Neural cell (in vitro differentiated cells): ENCODE results near the gene UACA. TPM values are rescaled to one million over a fixed set of nuclear protein-coding genes. Genes with fewer than 3 reads are reported as not detected.
A peak's percentile ranks its signal among the peaks of the same experiment; 100 is the strongest.

ENCODE experiments used
- H2AFZ ChIP-seq: fragments of 200-600, 300-800 bp; sonication (generic), shearing (Covaris generic); 2 replicates; pipeline ENCODE4 v1.6.0; 2014; ENCODE audit warnings: low read depth, mild to moderate bottlenecking, antibody characterized with exemption, low read length, moderate library complexity
- H3F3A ChIP-seq: fragments of 200-600 bp; shearing (Covaris generic); 2 replicates; pipeline ENCODE4 v1.6.1; 2016; ENCODE audit warnings: mild to moderate bottlenecking, moderate library complexity, mixed read lengths, antibody characterized with exemption, low read length; ENCODE audit not compliant: insufficient read depth, poor library complexity, severe bottlenecking
- H3K27ac ChIP-seq: fragments of 200-600, 300-800 bp; sonication (generic), shearing (Covaris generic); 2 replicates; pipeline ENCODE4 v1.5.1; 2014; ENCODE audit warnings: mild to moderate bottlenecking, low read length, moderate library complexity
- H3K27me3 ChIP-seq: fragments of 300-800, 200-600 bp; sonication (generic), shearing (Covaris generic); 2 replicates; pipeline ENCODE4 v1.6.0; 2014; ENCODE audit warnings: mild to moderate bottlenecking, low read depth, low read length, moderate library complexity; ENCODE audit not compliant: insufficient read depth
- H3K36me3 ChIP-seq: fragments of 300-800, 200-600 bp; sonication (generic), shearing (Covaris generic); 2 replicates; pipeline ENCODE4 v1.5.1; 2014; ENCODE audit warnings: mild to moderate bottlenecking, antibody characterized with exemption, low read length, moderate library complexity; ENCODE audit not compliant: insufficient read depth
- H3K4me2 ChIP-seq: fragments of 300-800, 200-600 bp; sonication (generic), shearing (Covaris generic); 2 replicates; pipeline ENCODE4 v1.6.0; 2014; ENCODE audit warnings: mild to moderate bottlenecking, low read length
- H3K4me3 ChIP-seq: fragments of 300-800, 200-600 bp; sonication (generic), shearing (Covaris generic); 2 replicates; pipeline ENCODE4 v1.5.1; 2014; ENCODE audit warnings: mild to moderate bottlenecking, low read length, moderate library complexity
- H3K79me2 ChIP-seq: fragments of 200-600 bp; shearing (Covaris generic); replicated peaks from 2 replicates; pipeline ENCODE4 v1.6.0; 2014; ENCODE audit warnings: mild to moderate bottlenecking, low read length, moderate library complexity; ENCODE audit not compliant: insufficient read depth
- H3K9ac ChIP-seq: fragments of 300-800, 200-600 bp; sonication (generic), shearing (Covaris generic); 2 replicates; pipeline ENCODE4 v1.6.1; 2016; ENCODE audit warnings: mild to moderate bottlenecking, low read length, mixed read lengths
- H3K9me2 ChIP-seq: fragments of 200-600 bp; shearing (Covaris generic); 2 replicates; pipeline ENCODE4 v1.6.1; 2016; ENCODE audit warnings: mild to moderate bottlenecking, low read length, mixed read lengths; ENCODE audit not compliant: insufficient read depth
- H3K9me3 ChIP-seq: fragments of 200-600, 300-800 bp; sonication (generic), shearing (Covaris generic); 2 replicates; pipeline ENCODE4 v1.6.1; 2016; ENCODE audit warnings: mild to moderate bottlenecking, mixed run types, low read length, moderate library complexity, mixed read lengths
- H4K20me1 ChIP-seq: fragments of 200-600 bp; shearing (Covaris generic); 2 replicates; pipeline ENCODE4 v1.6.1; 2016; ENCODE audit warnings: mild to moderate bottlenecking, mixed run types; ENCODE audit not compliant: insufficient read depth
- CTCF ChIP-seq: fragments of 450-650 bp; IDR thresholded peaks from 2 replicates; pipeline ENCODE4 v1.5.1; 2014; ENCODE audit warnings: antibody characterized with exemption, mild to moderate bottlenecking, moderate library complexity; ENCODE audit not compliant: poor library complexity, severe bottlenecking
- EP300 ChIP-seq: fragments of 450-650 bp; conservative IDR thresholded peaks from 2 replicates; pipeline ENCODE4 v1.6.1; 2014; ENCODE audit warnings: antibody characterized with exemption, mild to moderate bottlenecking, moderate library complexity; ENCODE audit not compliant: poor library complexity, severe bottlenecking
- EZH2 ChIP-seq: fragments of 200-600, 300-800 bp; shearing (Covaris generic), sonication (generic); IDR thresholded peaks from 2 replicates; pipeline ENCODE4 v1.6.1; 2014; ENCODE audit warnings: antibody characterized with exemption, low read length, borderline replicate concordance, mild to moderate bottlenecking; ENCODE audit not compliant: insufficient read depth, poor library complexity, severe bottlenecking
- MXI1 ChIP-seq: fragments of 450-650 bp; conservative IDR thresholded peaks from 2 replicates; pipeline ENCODE4 v1.6.1; 2014; ENCODE audit warnings: antibody characterized with exemption, mild to moderate bottlenecking; ENCODE audit not compliant: poor library complexity, severe bottlenecking
- POLR2AphosphoS5 ChIP-seq: IDR thresholded peaks from 2 replicates; pipeline ENCODE4 v1.6.1; 2012
- RAD21 ChIP-seq: fragments of 450-650 bp; conservative IDR thresholded peaks from 2 replicates; pipeline ENCODE4 v1.6.1; 2014; ENCODE audit warnings: antibody characterized with exemption, mild to moderate bottlenecking, moderate library complexity
- REST ChIP-seq: IDR thresholded peaks from 2 replicates; pipeline ENCODE4 v1.6.1; 2012; ENCODE audit warnings: borderline replicate concordance
- SMC3 ChIP-seq: fragments of 450-650 bp; conservative IDR thresholded peaks from 2 replicates; pipeline ENCODE4 v1.6.1; 2014; ENCODE audit warnings: antibody characterized with exemption, mild to moderate bottlenecking, moderate library complexity; ENCODE audit not compliant: poor library complexity
- TAF1 ChIP-seq: IDR thresholded peaks from 2 replicates; pipeline ENCODE4 v1.6.1; 2012; ENCODE audit warnings: low read depth
- polyA plus RNA-seq: library from polyadenylated mRNA; depleted of rRNA; stranded (reverse); fragments of >200 nt; gene quantifications from 2 replicates; pipeline ENCODE4 v1.2.3, GENCODE V29; 2014

UACA gene
- polyA plus RNA-seq, 1 donor from 2014 or later, result 0.10 TPM

- no peaks in the 10 kb centered on the region for H3K36me3 ChIP-seq
- no peak overlapping the region for H2AFZ ChIP-seq
- H3K27me3 ChIP-seq, result no peaks in the 10 kb centered on the region
- no peaks in the 10 kb centered on the region for H3F3A ChIP-seq
- no peaks in the 10 kb centered on the region for H3K9me3 ChIP-seq
- H3K4me2 ChIP-seq, result no peak overlapping the region
- no peak for TF ChIP-seq EZH2
- no peak for TF ChIP-seq CTCF
- no peak for TF ChIP-seq MXI1
- TF ChIP-seq SMC3, result no peak
- TF ChIP-seq RAD21, result no peak
- TF ChIP-seq TAF1, result no peak
- TF ChIP-seq POLR2AphosphoS5, result no peak
- TF ChIP-seq REST, result no peak
- no peak for TF ChIP-seq EP300
- H3K79me2 ChIP-seq, result no peaks in the 10 kb centered on the region
- no peaks in the 10 kb centered on the region for H3K9me2 ChIP-seq
- no peaks in the 10 kb centered on the region for H4K20me1 ChIP-seq
- H3K4me3 ChIP-seq, result no peak overlapping the region
- no peak overlapping the region for H3K9ac ChIP-seq
- H3K27ac ChIP-seq, result no peak overlapping the region
Observed at GRCh38 chr15:70723122-70723422, 40.3 kb downstream of the UACA start.

- no peak overlapping the region for H2AFZ ChIP-seq
- no peaks in the 10 kb centered on the region for H3K9me2 ChIP-seq
- no peaks in the 10 kb centered on the region for H3K27me3 ChIP-seq
- no peaks in the 10 kb centered on the region for H3F3A ChIP-seq
- H3K4me2 ChIP-seq, result no peak overlapping the region
- H3K4me3 ChIP-seq, result no peak overlapping the region
- no peak overlapping the region for H3K27ac ChIP-seq
- TF ChIP-seq RAD21, result peak; percentile 74
- TF ChIP-seq SMC3, result peak; percentile 85
- TF ChIP-seq TAF1, result no peak
- no peak for TF ChIP-seq MXI1
- peak; percentile 77 for TF ChIP-seq CTCF
- TF ChIP-seq POLR2AphosphoS5, result no peak
- H3K9ac ChIP-seq, result no peak overlapping the region
- no peaks in the 10 kb centered on the region for H3K36me3 ChIP-seq
- no peaks in the 10 kb centered on the region for H3K79me2 ChIP-seq
- no peaks in the 10 kb centered on the region for H3K9me3 ChIP-seq
- H4K20me1 ChIP-seq, result no peaks in the 10 kb centered on the region
Observed at GRCh38 chr15:70722266-70723121, 40.9 kb downstream of the UACA start.
